GM18505 (cell line): ENCODE results near the gene B3GNT2.
"Not testable (repeated sequence)": the region's sequence is repeated elsewhere in the genome, so short reads cannot be mapped to it uniquely, and the experiment has no call there.

Experiments
- ATAC-seq: cut with Tn5 transposase; IDR thresholded peaks from one replicate; pipeline ENCODE4 v1.9.1; 2021; ENCODE audit not compliant: unreplicated experiment
- POLR2A ChIP-seq: IDR thresholded peaks from 4 replicates; pipeline ENCODE4 v1.6.1; 2011; ENCODE audit warnings: borderline replicate concordance; ENCODE audit not compliant: insufficient read depth, insufficient read length; ENCODE audit errors: extremely low read depth

B3GNT2 gene, protein sequence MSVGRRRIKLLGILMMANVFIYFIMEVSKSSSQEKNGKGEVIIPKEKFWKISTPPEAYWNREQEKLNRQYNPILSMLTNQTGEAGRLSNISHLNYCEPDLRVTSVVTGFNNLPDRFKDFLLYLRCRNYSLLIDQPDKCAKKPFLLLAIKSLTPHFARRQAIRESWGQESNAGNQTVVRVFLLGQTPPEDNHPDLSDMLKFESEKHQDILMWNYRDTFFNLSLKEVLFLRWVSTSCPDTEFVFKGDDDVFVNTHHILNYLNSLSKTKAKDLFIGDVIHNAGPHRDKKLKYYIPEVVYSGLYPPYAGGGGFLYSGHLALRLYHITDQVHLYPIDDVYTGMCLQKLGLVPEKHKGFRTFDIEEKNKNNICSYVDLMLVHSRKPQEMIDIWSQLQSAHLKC

DNA sequence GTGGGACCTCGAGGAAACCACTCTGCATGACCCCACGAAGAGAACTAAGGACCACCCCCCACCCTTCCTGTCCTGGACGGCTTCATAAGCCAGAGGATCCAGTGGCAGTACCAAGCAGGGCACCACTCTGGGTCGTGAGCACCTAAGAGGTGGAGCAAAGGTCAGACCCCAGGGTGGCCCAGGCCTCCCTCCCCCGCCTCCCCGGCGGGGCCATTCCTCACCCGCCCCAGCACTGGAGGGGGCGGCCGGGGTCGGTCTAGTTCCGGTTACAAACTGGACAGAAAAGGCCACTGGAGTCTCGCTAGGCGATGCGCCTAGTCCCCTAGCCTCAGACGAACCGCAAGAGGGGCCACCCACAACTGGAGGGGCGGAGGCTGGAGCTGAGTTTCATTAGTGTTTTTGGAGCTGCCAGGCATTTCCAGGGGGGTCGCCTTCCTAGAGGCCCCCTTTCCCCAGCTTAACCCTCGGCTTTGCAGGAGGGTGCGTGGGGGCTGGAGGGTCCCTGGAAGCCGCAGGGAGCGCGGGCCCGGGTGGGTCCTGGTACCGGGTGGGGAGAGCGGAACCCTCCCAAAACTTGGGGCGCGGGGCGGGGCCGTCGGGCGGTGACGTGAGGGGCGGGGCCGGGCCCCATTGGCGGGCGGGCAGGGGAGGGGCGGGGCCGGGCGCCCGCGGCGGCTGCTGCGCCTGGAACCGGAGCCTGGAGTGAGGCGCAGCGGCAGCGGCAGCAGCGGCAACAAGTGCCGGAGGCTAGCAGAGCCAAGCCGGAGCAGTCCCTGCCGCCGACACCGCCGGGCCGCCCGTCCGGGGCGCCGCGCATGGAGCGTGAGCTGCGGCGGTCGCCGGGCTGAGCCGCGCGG, at the start of gene B3GNT2:
TSS of gene B3GNT2 (plus strand) at position 695 of the 857 bp plus-strand sequence. CDS start 26,106 bp downstream, outside the sequence.
- ATAC-seq: peak; percentile 61
- peak; percentile 95 for TF ChIP-seq POLR2A

DNA sequence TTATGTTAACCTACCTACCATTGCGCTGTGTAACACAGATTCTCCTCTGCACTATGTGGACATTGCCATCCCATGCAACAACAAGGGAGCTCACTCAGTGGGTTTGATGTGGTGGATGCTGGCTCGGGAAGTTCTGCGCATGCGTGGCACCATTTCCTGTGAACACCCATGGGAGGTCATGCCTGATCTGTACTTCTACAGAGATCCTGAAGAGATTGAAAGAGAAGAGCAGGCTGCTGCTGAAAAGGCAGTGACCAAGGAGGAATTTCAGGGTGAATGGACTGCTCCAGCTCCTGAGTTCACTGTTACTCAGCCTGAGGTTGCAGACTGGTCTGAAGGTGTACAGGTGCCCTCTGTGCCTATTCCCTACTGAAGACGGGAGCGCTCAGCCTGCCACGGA, 49.1 kb upstream of the B3GNT2 start:
- ATAC-seq: not testable (repeated sequence)

DNA sequence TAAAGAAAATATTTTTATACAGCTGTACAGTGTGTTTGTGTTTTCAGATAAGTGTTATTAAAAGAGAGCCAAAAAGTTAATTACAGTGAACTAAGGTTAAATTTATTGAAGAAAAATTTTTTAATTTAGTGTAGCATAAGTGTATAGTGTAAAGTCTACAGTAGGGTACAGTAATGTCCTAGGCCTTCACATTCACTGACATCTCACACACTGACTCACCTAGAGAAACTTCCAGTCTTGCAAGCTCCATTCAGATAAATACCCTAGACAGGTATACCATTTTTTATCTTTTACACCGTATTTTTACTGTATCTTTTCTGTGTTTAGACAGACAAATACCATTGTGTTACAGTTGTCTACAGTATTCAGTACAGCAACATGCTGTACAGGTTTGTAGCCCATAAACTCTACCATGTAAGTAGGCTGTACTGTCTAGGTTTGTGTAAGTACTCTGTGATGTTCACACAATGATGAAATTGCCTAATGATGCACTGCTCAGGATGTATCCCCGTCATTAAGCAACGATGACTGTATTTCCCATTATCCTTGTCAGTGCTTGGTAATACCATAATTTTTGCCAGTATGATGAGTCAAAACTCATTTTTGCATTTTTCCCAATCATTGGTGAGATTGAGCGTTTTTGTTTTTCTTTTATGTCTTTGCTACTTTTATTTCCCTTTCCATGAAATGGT, 48.2 kb upstream of the B3GNT2 start:
- no peak for TF ChIP-seq POLR2A
- no peak for ATAC-seq

DNA sequence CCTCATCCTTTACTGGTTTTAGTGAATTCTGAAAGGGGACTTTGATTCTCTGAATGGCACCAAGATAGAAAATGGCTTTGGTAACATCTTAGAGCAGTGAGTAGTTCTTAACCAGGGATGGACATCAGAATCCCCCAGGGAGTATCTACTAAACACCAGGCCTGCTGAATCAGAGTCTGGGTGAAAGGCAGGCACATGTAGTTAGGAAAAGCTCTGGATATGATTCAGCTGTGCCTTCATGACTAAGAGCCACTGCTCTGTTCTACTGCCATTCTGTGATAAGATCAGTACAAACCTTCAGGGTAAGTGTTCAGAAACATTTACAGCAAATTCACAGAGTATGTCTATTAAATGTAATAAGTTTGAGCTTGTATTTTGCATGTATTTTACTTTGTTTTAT, 46.2 kb upstream of the B3GNT2 start:
- TF ChIP-seq POLR2A: no peak
- no peak for ATAC-seq

DNA sequence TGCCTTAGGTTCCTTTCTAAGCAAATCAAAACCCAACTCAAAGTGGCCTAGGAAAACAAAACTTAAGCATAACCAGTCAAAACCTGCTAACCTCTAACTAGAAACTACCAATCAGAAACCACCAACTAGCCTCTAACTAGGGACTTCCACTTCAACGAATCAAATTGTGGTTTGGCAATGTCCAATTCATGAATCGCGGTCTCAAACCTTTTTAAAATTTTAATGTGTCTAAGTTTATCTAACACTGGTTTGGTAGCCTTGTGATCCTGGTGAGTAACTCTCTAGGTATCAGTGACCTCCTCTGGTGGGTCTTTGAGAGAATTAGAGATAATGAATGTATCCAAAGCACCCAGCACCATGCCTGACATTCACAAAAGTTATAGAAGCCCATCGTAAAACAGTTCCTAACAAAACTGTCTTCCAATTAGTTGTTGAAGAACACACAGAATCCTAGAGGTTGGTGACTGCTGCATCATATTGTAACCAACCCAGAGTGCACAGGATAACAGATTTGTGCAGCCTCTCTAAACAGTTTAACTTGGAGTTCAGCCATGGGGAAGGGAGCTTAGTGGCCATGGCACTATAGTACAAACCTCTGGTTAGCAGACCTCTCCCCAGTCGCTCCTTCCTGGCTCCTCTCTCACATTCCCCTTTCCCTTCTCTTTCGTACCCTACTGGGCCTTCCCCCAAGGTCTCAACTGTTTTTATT, 45.2 kb upstream of the B3GNT2 start:
- no peak for ATAC-seq

DNA sequence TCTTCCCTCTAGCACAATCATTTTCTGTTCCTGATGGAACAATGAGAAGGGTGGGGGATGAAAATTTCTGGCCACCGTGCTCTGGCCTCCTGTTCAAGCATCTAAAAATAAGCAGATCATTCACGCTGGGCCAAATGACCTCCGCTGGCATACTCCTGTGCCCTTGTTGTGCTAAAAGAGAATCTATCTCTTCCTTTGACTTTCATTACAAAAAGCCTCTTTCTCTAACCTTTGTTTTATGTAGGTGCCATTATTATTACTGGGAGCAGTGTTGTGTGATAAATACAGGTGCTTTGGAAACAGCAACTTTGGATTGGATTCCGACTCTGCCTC, 44.6 kb upstream of the B3GNT2 start:
- ATAC-seq: no peak
- TF ChIP-seq POLR2A: no peak

More for the DNA sequence above, 45.2 kb upstream of the B3GNT2 start:
- no peak for TF ChIP-seq POLR2A

DNA sequence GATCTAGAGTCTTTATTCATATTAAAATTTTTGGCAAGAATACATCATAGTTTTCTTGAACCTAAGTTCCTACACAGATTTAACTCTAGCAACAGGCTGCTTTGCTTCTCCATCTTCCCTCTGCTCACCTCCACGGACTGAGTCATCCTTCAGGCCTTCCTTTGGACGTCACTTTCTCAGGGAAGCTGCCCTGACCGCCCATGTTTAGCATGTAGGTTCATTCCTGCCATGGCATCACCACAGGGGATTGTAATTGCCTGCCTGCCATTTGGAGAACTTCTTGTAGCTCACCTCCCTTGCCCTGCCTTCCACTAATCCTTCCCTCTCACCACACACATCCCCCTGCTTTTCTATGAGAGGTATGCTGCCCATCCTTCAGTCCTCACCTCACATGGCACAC, 43.9 kb upstream of the B3GNT2 start:
- ATAC-seq: no peak
- TF ChIP-seq POLR2A: no peak

DNA sequence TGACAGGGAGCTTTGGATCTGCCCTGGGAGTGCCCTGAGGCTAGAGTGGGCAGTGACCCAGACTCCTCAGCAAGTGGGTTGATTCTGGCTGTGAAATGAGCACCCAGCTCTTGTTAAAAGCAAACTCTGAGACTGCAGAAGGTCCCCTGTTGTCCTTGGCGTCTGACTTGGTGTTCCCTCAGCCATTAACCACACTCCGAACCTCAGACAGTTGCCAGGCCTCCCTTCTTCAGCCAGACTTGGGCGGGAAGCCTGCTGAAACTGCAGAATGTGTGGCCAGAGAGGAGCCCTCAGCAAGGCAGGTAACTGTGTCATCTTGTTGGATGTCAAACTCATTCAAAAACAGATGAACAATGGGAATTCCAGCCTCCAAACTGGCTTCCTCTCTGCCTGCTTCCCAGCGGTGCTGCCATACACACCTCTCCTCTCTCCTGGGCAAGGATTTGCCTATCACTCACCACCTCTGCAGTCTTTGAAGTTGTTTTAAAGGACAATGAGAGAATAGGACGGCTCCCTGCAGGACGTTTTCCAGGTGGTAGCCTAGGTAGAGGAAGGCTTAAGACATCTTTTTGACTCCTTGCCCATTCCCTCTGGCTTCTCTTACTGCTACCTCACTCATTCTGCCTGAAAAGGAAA, 38.9 kb upstream of the B3GNT2 start:
- ATAC-seq: no peak
- TF ChIP-seq POLR2A: no peak

DNA sequence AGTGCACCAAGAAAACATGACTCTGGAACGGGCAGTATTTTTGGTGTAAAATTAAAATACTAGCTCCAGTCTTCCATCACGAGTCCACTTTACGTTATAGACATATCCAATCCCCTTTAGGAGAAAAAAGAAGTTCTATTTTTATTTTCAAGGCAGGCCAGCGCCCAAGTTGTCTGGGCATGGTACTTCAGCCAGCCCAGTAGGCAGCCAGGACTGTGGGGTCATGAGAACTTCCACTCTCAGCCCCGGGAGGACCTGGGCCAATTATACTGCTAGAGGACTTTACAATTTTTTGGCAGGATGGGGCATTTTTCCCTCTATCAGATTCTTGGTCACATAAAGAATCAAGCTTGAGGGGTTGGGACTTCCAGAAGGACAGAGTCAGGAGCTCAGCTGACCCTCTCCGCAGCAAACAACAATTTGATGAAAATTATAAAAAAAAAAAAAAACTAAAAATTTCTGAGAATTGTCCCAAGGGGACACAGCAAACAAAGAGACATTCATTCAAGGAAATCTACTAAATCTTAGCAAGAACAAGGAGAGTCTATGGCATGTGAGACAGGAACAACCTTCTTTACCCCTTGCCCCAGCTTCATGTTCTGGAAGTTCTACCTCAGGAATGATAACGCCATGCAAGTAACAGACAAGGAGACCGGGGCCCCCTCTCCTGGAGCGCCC, 37.3 kb upstream of the B3GNT2 start:
- no peak for TF ChIP-seq POLR2A
- no peak for ATAC-seq

DNA sequence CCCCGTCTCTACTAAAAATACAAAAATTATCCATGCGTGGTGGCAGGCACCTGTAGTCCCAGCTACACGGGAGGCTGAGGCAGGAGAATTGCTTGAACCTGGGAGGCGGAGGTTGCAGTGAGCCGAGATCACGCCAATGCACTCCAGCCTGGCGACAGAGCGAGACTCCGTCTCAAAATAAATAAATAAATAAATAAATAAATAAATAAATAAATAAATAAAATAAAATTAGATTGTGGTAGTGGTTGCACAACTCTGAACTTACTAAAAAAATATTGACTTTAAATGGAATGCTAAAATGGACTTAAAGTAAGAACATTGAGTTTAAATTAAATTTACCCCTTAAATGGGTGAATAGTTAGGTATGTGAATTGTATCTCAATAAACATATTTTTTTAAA, 35.2 kb upstream of the B3GNT2 start:
- ATAC-seq: not testable (repeated sequence)

DNA sequence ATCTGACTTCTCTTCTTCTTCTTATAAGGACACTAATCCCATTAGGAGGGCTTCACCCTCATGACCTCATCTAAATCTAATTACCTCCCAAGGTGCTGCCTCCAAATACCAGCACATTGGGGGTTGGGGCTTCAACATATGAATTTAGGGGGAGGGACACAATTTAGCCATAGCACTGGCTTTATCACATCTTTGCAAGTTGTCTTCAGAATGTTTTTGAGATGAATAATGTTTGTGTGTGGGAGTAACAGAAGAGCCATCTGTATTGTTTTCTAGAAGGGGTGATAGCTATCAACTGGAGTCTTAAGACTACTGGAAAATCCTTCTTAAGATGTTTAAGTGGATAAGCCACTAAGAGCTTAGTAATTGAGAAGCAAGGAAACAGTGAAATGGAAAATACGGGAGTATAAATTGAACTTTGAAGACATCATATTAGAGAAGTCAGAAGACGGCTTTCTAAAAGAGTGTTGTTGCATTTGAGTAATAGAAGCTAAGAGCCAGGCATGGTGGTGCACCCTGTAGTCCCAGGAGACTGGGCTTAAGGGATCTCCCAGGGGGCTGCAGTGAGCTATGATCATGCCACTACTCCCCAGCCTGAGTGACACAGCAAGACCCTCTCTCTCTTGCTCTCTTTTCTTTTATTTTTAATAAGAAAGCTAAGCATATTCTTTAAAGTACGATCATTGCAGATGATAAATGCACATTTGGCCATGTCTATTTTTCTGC, 32.6 kb upstream of the B3GNT2 start:
- TF ChIP-seq POLR2A: no peak
- no peak for ATAC-seq

DNA sequence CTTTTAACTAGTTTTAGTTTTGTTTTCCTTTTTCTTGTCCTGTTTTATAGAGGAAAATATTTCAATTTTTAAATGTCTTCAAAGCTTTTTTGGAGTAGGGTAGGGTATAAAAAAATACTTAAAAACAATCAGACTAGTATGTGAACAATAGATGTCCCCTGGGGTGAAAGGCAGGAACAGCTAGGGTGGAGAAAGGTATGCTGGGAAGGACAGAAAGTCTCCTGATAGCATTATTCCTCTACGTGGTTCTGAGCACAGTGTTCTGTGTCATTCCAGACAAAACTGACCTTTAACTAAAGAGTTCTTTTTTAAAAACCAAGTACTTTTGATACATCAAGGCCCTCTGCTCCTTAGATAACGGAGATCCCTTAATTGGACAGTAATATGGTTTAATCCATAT, 32.1 kb upstream of the B3GNT2 start:
- ATAC-seq: no peak
- no peak for TF ChIP-seq POLR2A

DNA sequence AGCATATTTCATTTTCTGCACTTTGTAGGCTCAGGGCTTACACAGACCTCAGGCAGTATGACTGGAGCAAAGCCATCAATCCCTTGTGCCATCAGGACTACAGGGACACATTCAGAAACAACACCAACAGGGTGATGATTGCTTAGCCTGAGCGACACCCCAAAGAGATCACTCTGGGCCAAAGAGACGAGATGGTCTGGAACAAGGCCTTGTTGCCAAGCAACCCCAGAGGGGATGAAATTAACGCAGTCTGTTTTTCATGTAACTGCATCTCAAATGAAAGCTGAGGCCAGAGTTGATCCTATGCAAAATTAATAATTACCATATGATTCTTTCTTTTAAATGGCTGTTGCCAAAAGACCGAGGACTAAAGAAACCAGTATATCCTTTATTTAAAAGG, 20.2 kb upstream of the B3GNT2 start:
- TF ChIP-seq POLR2A: no peak
- no peak for ATAC-seq
